Activated T-helper 17 cell treated with anti-CD3 and anti-CD28 coated beads, Interleukin-2, amount 50 U/mL, for 72 hours (primary cell): Measurements from ENCODE around the gene ELFN2. TPM values are rescaled to one million over a fixed set of nuclear protein-coding genes. Genes with fewer than 3 reads are reported as not detected.
"Not testable (repeated sequence)": the region's sequence is repeated elsewhere in the genome, so short reads cannot be mapped to it uniquely, and the experiment has no call there.

Experiments used
- ATAC-seq: fragments of 150-1000 bp; cut with Tn5 transposase; replicated peaks from 2 replicates; pipeline ENCODE4 v1.10.0; 2021; ENCODE audit warnings: mild to moderate bottlenecking, moderate library complexity
- H3K27ac Mint-ChIP-seq: one replicate; pipeline ENCODE4 v1.8.0; 2022; ENCODE audit warnings: mixed read lengths
- H3K27me3 Mint-ChIP-seq: one replicate; pipeline ENCODE4 v1.8.0; 2022; ENCODE audit warnings: mixed read lengths
- H3K36me3 Mint-ChIP-seq: one replicate; pipeline ENCODE4 v1.8.0; 2022; ENCODE audit warnings: low read depth, mild to moderate bottlenecking, mixed read lengths
- H3K4me1 Mint-ChIP-seq: one replicate; pipeline ENCODE4 v1.8.0; 2022; ENCODE audit warnings: mixed read lengths
- H3K4me3 Mint-ChIP-seq: one replicate; pipeline ENCODE4 v1.8.0; 2022; ENCODE audit warnings: mild to moderate bottlenecking, mixed read lengths
- H3K9me3 Mint-ChIP-seq: one replicate; pipeline ENCODE4 v1.8.0; 2022; ENCODE audit warnings: mixed read lengths
- total RNA-seq, 2 donors: library from RNA; stranded (reverse); gene quantifications; one replicate each; pipeline ENCODE4 v1.2.3, GENCODE V29; 2022

The ELFN2 gene
- total RNA-seq, 2 donors from 2014 or later = 0.24 to 2.2 TPM

DNA sequence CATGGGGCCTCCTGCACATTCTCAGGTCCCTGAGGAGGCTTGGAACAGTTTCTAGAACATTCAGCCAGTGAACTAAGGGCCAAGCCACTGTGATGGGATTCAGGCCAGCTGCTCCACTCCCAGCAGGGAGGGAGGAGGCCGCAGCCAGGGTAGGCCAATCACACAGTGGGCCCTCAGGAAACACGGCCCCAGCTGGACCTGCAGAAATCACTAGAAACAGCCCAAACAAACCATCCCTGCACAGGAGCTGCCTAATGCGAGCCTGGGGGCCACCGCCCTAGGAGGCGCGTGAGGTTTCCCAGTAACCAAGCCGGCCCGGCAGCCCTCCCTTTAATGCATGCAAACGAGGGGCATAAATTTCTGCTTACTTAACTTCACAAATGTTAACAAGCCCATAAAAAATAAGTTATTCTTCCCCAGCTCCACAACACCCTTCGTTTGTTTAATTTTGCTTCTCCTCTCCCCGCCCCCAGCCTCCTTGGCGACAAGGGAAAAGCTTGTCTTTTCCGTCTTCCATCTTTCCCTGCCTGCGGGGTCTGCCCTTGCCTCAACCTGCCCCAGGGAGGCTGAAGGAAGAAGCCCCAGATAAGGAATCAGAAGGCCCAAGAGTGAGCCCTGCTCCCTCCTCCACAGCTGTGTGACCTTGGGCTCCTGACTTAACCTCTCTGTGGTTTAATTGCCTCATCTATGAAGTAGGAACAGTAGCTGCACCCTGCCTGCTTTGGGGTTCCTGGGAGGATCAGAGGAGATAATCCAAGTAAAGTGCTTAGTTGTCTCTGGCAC, 25.7 kb downstream of the ELFN2 start:
- no peaks in the 10 kb centered on the region for H3K4me1 Mint-ChIP-seq
- H3K36me3 Mint-ChIP-seq = no peaks in the 10 kb centered on the region
- ATAC-seq = no peak

DNA sequence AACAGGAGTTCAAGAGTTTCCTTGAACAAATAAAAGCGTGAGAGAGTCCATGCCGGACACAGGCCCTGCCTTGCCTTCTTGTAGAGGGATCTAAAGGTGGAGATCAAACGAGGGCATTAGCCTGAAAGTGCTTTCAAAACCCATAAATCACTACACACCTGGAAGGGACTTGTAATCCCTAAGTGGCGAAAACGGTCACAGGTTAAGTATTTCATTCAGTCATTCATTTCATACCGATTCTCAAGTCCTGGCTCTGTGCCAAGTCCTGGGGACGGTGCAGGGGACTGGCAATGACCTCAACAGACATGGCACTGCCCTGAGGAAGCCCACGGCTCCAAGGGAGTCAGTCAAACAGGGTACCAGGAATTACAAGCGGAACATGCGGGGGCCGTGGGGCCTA, 26.6 kb downstream of the ELFN2 start:
- no peak overlapping the region for H3K27ac Mint-ChIP-seq
- no peaks in the 10 kb centered on the region for H3K4me1 Mint-ChIP-seq
- H3K36me3 Mint-ChIP-seq = no peaks in the 10 kb centered on the region
- H3K4me3 Mint-ChIP-seq = no peak overlapping the region
- peaks cover 5% of the 10 kb centered on the region for H3K27me3 Mint-ChIP-seq
- H3K9me3 Mint-ChIP-seq = no peaks in the 10 kb centered on the region
- no peak for ATAC-seq

More for the DNA sequence above, 25.7 kb downstream of the ELFN2 start:
- Mint-ChIP-seq H3K27ac (no peak overlapping the region), H3K4me3 (no peak overlapping the region), H3K9me3 (no peaks in the 10 kb centered on the region), H3K27me3 (peaks cover 5% of the 10 kb centered on the region)

DNA sequence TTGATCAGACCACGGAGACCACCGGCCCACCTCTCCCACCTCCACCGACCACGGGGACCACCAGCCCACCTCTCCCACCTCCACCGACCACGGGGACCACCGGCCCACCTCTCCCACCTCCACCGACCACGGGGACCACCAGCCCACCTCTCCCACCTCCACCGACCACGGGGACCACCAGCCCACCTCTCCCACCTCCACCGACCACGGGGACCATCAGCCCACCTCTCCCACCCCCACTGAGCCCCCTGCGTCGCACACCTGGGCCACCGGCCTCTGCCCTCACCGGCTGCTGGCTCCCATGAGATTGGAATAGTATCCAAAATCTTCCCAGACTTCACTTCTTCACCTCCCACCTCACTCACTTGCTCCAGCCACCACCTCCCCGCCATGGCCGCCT, 27.8 kb downstream of the ELFN2 start:
- not testable (repeated sequence) for H3K9me3 Mint-ChIP-seq, H3K36me3 Mint-ChIP-seq, H3K4me1 Mint-ChIP-seq, ATAC-seq, H3K4me3 Mint-ChIP-seq, H3K27ac Mint-ChIP-seq, H3K27me3 Mint-ChIP-seq

DNA sequence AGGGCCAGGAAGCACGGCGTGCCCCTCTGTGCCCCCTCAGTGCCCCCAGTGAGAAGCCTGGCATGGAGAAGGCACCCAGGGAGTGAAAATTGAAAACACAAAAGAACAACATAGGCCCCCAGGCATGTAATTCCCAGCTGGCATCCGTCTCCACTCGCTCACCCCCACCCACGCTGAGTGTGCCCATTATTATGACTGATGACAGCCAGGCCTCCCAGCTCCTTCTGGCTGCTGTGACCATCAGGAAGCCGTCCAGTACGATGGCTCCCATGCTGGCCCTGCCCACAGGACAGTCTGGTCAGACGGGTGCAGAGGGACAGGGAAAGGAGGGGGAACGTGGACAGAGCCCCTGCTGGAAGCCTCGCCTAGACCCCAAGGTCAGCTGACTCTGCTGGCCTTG, 30.1 kb downstream of the ELFN2 start:
- H3K27me3 Mint-ChIP-seq = no peaks in the 10 kb centered on the region
- H3K4me3 Mint-ChIP-seq = no peak overlapping the region
- no peaks in the 10 kb centered on the region for H3K9me3 Mint-ChIP-seq
- no peak overlapping the region for H3K27ac Mint-ChIP-seq
- H3K36me3 Mint-ChIP-seq = no peaks in the 10 kb centered on the region
- no peaks in the 10 kb centered on the region for H3K4me1 Mint-ChIP-seq
- no peak for ATAC-seq

DNA sequence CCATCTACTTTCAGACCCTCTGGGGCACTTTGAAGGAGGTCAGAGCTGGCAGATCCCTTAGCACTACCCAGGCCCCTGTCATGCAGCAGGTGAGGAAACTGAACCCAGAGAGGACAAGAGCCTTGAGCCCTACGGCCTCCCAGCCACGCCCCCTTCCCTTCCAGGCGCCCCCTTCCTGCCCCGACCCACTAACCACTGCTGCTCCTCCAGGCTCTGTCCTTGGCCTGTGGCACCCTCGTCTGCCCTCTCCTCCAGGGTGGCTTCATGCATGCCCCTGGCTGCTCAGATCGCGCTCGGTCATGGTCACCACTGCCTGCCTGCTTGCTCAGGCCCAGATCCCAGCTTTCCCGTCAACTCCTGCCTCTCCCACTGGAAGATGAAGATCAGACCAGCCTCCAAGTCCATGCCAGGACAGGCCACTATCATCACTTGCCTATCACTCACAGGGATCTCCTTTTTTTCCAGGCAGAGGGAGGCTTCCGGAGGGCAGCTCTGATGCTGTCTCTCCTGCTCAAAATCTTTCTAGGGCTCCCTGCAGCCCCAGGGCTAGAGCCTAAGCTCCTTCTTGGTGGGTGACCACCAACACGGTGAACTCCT, 30.7 kb downstream of the ELFN2 start:
- no peaks in the 10 kb centered on the region for H3K4me1 Mint-ChIP-seq
- H3K9me3 Mint-ChIP-seq = no peaks in the 10 kb centered on the region
- ATAC-seq = no peak
- H3K4me3 Mint-ChIP-seq = no peak overlapping the region
- H3K27me3 Mint-ChIP-seq = no peaks in the 10 kb centered on the region
- no peak overlapping the region for H3K27ac Mint-ChIP-seq
- no peaks in the 10 kb centered on the region for H3K36me3 Mint-ChIP-seq

DNA sequence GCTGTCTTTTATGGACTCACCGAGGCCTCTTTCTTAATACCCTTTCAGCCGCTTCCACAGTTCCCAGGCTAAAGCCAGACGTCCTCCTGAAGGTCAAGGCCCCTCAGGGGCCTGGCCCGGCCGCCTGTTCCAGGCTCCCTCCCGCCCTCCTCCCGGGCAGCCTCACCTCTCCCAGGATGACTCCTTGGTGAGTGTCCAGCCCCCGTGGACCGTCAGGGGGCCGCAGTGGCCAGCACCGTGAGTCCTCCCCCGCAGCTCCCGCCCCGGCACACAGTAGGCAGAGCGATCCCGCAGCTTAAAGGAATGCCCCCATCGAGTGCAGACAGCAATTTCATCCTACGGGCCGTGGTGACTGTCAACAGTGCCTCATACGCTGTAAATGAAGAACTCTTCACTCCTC, 32.9 kb downstream of the ELFN2 start:
- Mint-ChIP-seq H3K27me3 (peaks cover 3% of the 10 kb centered on the region), H3K9me3 (no peaks in the 10 kb centered on the region), H3K27ac (no peak overlapping the region), H3K4me1 (no peaks in the 10 kb centered on the region), H3K4me3 (no peak overlapping the region), H3K36me3 (no peaks in the 10 kb centered on the region)
- no peak for ATAC-seq

DNA sequence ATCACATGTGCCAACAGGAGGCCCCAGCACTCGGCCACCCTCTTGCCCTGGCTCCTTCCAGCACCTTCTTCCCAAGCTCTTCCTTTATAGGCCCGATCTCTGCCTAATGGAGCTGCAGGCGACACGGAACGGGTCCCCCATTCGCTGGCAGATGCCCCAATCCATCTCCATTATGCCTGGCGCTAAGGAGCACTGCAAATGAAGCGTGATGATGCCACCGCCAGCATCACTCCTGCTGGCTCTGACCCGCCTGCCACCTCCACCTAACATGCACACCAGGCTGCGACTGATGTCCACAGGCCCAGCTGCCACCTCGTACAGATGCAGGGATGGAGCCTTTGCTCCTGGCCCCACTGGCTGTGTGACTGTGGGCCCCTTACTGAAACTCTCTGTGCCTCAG, 33.5 kb downstream of the ELFN2 start:
- ATAC-seq = no peak
- no peak overlapping the region for H3K27ac Mint-ChIP-seq
- H3K36me3 Mint-ChIP-seq = no peaks in the 10 kb centered on the region
- H3K9me3 Mint-ChIP-seq = no peaks in the 10 kb centered on the region
- no peak overlapping the region for H3K4me3 Mint-ChIP-seq
- H3K4me1 Mint-ChIP-seq = no peaks in the 10 kb centered on the region
- H3K27me3 Mint-ChIP-seq = peaks cover 3% of the 10 kb centered on the region

DNA sequence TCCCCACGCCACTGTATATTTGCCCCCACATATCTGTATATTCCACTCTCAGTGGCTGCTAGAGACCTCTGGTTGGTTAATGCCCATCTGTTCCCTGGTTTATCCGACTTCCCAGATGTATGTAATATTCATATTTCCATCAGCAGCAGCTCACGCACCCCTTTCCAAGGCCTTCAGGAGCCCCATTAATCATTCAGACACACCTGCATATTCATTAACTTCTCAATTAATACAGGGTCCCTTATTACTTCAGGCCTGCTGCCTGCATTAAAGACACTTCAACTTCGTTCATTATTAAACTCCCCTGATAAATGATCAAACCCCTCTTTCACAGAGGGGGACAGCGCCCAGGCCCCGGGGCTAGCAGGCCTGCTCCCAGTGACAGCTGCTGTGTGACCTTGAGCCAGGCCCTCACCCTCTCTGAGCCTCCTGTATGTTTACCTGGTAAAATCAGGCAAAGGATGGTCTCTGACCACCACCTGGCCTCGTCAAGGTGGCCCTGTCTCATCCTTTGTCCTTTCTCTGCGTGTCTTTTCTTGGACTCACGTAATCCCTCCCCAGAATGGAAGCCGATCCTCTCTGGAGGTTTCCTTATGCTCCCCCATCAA, 34.5 kb downstream of the ELFN2 start:
- Mint-ChIP-seq H3K27ac (no peak overlapping the region), H3K27me3 (peaks cover 7% of the 10 kb centered on the region), H3K36me3 (no peaks in the 10 kb centered on the region), H3K4me3 (no peak overlapping the region), H3K4me1 (no peaks in the 10 kb centered on the region), H3K9me3 (no peaks in the 10 kb centered on the region)
- no peak for ATAC-seq

DNA sequence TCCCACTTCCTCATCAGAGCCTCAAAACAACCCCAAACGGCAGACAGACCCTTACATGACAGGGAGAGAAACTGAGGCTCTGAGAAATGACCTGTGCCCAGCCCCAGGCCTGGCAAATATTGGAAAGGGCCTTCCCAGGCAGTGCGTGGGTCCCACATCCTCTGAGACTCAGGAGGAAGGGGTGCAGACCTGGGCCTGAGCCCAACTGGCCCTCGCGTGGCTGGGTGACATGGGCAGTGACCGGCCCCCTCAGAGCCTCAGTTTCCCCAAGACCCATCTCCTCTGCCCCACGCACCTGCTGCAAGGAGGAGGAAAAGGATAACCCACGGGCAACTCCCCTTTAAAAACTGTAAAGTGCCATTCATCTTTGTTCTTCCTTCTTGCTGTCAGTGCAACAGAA, 35.6 kb downstream of the ELFN2 start:
- H3K36me3 Mint-ChIP-seq = no peaks in the 10 kb centered on the region
- no peak overlapping the region for H3K4me3 Mint-ChIP-seq
- no peaks in the 10 kb centered on the region for H3K9me3 Mint-ChIP-seq
- no peaks in the 10 kb centered on the region for H3K4me1 Mint-ChIP-seq
- no peak for ATAC-seq
- H3K27me3 Mint-ChIP-seq = peaks cover 10% of the 10 kb centered on the region
- H3K27ac Mint-ChIP-seq = no peak overlapping the region

DNA sequence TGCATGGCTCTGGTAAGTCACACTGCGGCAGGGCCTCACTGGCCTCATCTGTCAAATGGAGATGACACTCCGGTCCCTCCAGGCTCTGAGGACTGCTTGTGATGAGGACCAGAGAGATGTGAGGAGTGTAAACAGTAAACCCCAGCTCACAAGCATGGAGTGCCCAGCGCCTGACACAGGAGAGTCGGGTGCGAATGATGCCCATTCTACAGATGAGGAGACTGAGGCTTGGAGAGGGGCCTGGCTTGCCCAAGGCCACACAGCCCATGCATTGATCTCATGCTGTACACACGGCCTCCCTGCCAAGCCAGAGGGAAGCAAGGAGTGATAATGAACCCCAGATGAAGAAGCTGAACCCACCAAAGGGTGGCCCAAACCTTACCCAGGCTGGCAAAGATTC, 37.2 kb downstream of the ELFN2 start:
- no peak for ATAC-seq
- Mint-ChIP-seq H3K27ac (no peak overlapping the region), H3K27me3 (peaks cover 10% of the 10 kb centered on the region), H3K36me3 (no peaks in the 10 kb centered on the region), H3K4me1 (no peaks in the 10 kb centered on the region), H3K4me3 (no peak overlapping the region), H3K9me3 (no peaks in the 10 kb centered on the region)

DNA sequence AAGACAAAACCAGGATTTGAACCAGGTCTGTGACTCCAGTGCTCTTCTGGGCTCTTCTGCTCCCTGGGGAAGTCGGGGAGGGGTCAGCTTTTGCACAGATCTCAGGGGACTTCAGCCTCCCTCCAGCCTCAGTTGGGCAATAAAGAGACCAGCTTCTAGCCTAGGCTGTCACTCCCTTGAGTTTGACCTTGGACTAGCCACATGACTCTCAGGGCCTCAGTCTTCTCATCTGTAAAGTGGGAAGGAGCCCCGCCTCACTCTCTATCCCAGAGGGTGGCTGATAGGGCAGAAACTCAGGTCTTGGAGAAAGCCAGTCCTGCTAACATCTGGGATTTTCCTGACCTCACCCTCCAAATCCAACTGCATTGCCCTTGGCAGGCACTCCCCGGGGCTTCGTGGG, 38.7 kb downstream of the ELFN2 start:
- Mint-ChIP-seq H3K36me3 (no peaks in the 10 kb centered on the region), H3K4me1 (no peaks in the 10 kb centered on the region), H3K27ac (no peak overlapping the region), H3K4me3 (no peak overlapping the region), H3K9me3 (no peaks in the 10 kb centered on the region), H3K27me3 (peaks cover 10% of the 10 kb centered on the region)
- no peak for ATAC-seq

DNA sequence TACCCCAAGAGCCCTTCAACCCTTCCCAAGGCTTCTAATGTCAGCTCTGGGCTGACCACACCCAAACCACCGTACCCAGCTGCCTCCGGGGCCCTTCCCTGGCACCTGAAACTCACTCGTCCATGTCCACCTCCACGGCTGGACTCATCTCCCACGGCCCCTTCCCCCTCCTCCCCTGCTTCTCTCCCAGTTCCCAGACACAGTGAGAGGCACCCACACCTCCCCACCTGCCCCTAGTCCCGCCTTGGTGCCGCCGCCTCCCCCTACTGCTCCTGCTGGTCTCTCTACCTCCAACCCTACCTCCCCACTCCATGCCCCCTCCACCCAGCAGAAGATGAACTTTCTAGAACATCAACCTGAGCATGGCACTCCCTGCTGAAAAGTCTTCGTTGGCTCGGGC, 39.5 kb downstream of the ELFN2 start:
- ATAC-seq = no peak
- Mint-ChIP-seq H3K4me3 (no peak overlapping the region), H3K27ac (no peak overlapping the region), H3K36me3 (no peaks in the 10 kb centered on the region), H3K27me3 (peaks cover 14% of the 10 kb centered on the region), H3K9me3 (no peaks in the 10 kb centered on the region), H3K4me1 (no peaks in the 10 kb centered on the region)

DNA sequence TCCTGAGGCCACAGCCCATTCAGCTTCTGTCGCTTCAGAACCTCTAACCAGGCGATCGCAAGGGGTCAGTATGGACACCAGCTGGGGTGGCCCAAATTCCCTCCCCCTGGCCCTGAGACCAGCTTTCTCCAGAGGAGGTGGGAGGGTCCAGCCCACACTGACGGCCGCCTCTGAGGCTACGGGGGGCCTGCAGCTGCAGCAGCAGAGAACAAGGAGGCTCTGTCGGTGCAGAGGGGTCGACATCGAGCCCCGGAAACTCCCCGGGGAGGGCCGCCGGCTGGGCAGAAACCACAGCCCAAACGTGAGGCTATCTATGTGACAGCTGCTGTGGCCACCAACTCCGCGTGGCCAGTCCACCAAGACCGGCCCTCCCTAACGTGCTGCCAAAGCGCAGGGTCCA, 40.8 kb downstream of the ELFN2 start:
- H3K9me3 Mint-ChIP-seq = no peaks in the 10 kb centered on the region
- H3K27me3 Mint-ChIP-seq = peaks cover 16% of the 10 kb centered on the region
- no peaks in the 10 kb centered on the region for H3K36me3 Mint-ChIP-seq
- ATAC-seq = no peak
- no peak overlapping the region for H3K27ac Mint-ChIP-seq
- H3K4me3 Mint-ChIP-seq = no peak overlapping the region
- no peaks in the 10 kb centered on the region for H3K4me1 Mint-ChIP-seq

DNA sequence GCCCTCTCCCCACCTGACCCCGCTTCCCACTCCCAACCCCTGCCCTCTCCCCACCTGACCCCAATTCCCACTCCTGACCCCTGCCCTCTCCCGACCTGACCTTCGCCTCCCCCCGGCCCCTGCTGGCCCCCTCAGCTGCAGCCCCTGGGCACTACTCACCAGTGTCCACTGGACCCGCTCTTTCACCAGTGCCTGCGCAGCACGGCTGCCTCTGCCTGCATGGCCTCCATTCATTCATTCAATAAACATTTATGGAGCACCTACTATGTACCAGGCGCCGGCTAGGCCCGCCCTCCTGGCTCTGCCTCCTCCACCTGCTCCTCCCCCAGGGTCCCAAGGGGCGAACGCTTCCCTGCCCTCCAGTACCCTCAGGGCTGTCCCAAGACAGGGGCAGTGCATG, 42.6 kb downstream of the ELFN2 start:
- Mint-ChIP-seq H3K27me3 (peaks cover 20% of the 10 kb centered on the region), H3K4me1 (no peaks in the 10 kb centered on the region), H3K36me3 (no peaks in the 10 kb centered on the region), H3K9me3 (no peaks in the 10 kb centered on the region), H3K4me3 (no peak overlapping the region), H3K27ac (no peak overlapping the region)
- ATAC-seq = no peak

DNA sequence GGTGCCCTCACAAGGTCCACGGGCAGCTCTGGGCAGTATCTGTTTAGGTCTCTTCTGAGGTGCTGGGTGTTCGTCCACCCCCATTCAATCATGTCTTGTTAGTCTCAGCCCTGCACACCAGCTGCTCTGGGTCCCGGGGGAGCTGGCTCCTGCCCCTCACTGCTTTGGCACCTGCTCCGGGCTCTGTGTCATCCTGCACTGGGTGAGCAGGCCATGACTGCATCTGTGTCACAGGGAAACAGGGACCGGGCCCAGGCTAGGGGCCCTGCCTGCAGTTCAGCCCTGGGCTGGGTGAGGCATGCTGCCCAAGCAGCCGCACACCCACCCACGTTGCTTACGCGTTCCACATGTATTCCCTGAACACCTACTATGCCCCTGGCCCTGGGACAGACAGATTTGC, 43.9 kb downstream of the ELFN2 start:
- Mint-ChIP-seq H3K36me3 (no peaks in the 10 kb centered on the region), H3K4me1 (no peaks in the 10 kb centered on the region), H3K27ac (no peak overlapping the region), H3K4me3 (no peak overlapping the region), H3K27me3 (peaks cover 18% of the 10 kb centered on the region), H3K9me3 (no peaks in the 10 kb centered on the region)
- ATAC-seq = no peak
